Mucosa of stomach (tissue), 1 donor: ENCODE results near the gene GGTLC1.

Source experiments
- H3K27me3 ChIP-seq: one replicate; pipeline ENCODE4 v1.7.0; 2013; ENCODE audit warnings: mild to moderate bottlenecking, low read length; ENCODE audit not compliant: control insufficient read depth, insufficient read depth
- H3K36me3 ChIP-seq: one replicate; pipeline ENCODE4 v1.7.0; 2013; ENCODE audit warnings: low read length; ENCODE audit not compliant: control insufficient read depth, insufficient read depth
- H3K4me1 ChIP-seq: one replicate; pipeline ENCODE4 v1.7.0; 2013; ENCODE audit warnings: mild to moderate bottlenecking, low read length; ENCODE audit not compliant: control insufficient read depth, insufficient read depth
- H3K4me3 ChIP-seq: one replicate; pipeline ENCODE4 v1.7.0; 2013; ENCODE audit warnings: low read length
- H3K9ac ChIP-seq: one replicate; pipeline ENCODE4 v1.7.0; 2013; ENCODE audit warnings: mild to moderate bottlenecking, low read length, moderate library complexity
- H3K9me3 ChIP-seq: one replicate; pipeline ENCODE4 v1.7.0; 2013; ENCODE audit warnings: mild to moderate bottlenecking, low read length, moderate library complexity; ENCODE audit not compliant: control insufficient read depth
- donor health status: Pancreatic carcinoma.

The GGTLC1 gene

GRCh38 chr20:23988561-23988960, at the start of gene GGTLC1:
GGTLC1 (minus strand) TSS chr20:23988779; CDS start chr20:23986611, 2,168 bp downstream.
- H3K36me3 ChIP-seq: no peaks in the 10 kb centered on the region
- H3K9me3 ChIP-seq: no peaks in the 10 kb centered on the region
- no peak within 1 kb of the TSS for H3K9ac ChIP-seq
- H3K4me1 ChIP-seq: no peaks in the 10 kb centered on the region
- no peaks in the 10 kb centered on the region for H3K27me3 ChIP-seq
- no peak within 1 kb of the TSS for H3K4me3 ChIP-seq

GRCh38 chr20:24034820-24035219, 46.2 kb upstream of the GGTLC1 start:
- Histone ChIP-seq H3K9me3 (no peaks in the 10 kb centered on the region), H3K27me3 (no peaks in the 10 kb centered on the region), H3K4me1 (no peaks in the 10 kb centered on the region), H3K4me3 (no peak overlapping the region), H3K9ac (no peak overlapping the region), H3K36me3 (no peaks in the 10 kb centered on the region)

GRCh38 chr20:24033565-24033964, 45.0 kb upstream of the GGTLC1 start:
- Histone ChIP-seq H3K4me3 (no peak overlapping the region), H3K9me3 (no peaks in the 10 kb centered on the region), H3K9ac (no peak overlapping the region), H3K36me3 (no peaks in the 10 kb centered on the region), H3K27me3 (no peaks in the 10 kb centered on the region), H3K4me1 (no peaks in the 10 kb centered on the region)

- Histone ChIP-seq H3K27me3 (no peaks in the 10 kb centered on the region), H3K4me1 (no peaks in the 10 kb centered on the region), H3K4me3 (no peak overlapping the region), H3K9ac (no peak overlapping the region), H3K36me3 (no peaks in the 10 kb centered on the region), H3K9me3 (no peaks in the 10 kb centered on the region)
Measured at GRCh38 chr20:24033151-24033550, 44.6 kb upstream of the GGTLC1 start.

- Histone ChIP-seq H3K27me3 (no peaks in the 10 kb centered on the region), H3K9me3 (no peaks in the 10 kb centered on the region), H3K36me3 (no peaks in the 10 kb centered on the region), H3K4me3 (no peak overlapping the region), H3K4me1 (no peaks in the 10 kb centered on the region), H3K9ac (no peak overlapping the region)
Measured at GRCh38 chr20:24032400-24032898, 43.9 kb upstream of the GGTLC1 start.

- Histone ChIP-seq H3K9me3 (no peaks in the 10 kb centered on the region), H3K27me3 (no peaks in the 10 kb centered on the region), H3K4me1 (no peaks in the 10 kb centered on the region), H3K4me3 (no peak overlapping the region), H3K36me3 (no peaks in the 10 kb centered on the region), H3K9ac (no peak overlapping the region)
Measured at GRCh38 chr20:24027229-24027628, 38.6 kb upstream of the GGTLC1 start.

GRCh38 chr20:24022621-24023180, 34.1 kb upstream of the GGTLC1 start:
- no peaks in the 10 kb centered on the region for H3K27me3 ChIP-seq
- H3K4me3 ChIP-seq: no peak overlapping the region
- H3K36me3 ChIP-seq: no peaks in the 10 kb centered on the region
- H3K9me3 ChIP-seq: no peaks in the 10 kb centered on the region
- H3K9ac ChIP-seq: no peak overlapping the region
- H3K4me1 ChIP-seq: no peaks in the 10 kb centered on the region

GRCh38 chr20:24018796-24019195, 30.2 kb upstream of the GGTLC1 start:
- no peaks in the 10 kb centered on the region for H3K9me3 ChIP-seq
- H3K4me1 ChIP-seq: no peaks in the 10 kb centered on the region
- no peak overlapping the region for H3K9ac ChIP-seq
- H3K4me3 ChIP-seq: no peak overlapping the region
- H3K36me3 ChIP-seq: no peaks in the 10 kb centered on the region
- no peaks in the 10 kb centered on the region for H3K27me3 ChIP-seq

- Histone ChIP-seq H3K27me3 (no peaks in the 10 kb centered on the region), H3K9ac (no peak overlapping the region), H3K9me3 (no peaks in the 10 kb centered on the region), H3K36me3 (no peaks in the 10 kb centered on the region), H3K4me3 (no peak overlapping the region), H3K4me1 (no peaks in the 10 kb centered on the region)
Measured at GRCh38 chr20:24017458-24017755, 28.8 kb upstream of the GGTLC1 start.

- Histone ChIP-seq H3K27me3 (no peaks in the 10 kb centered on the region), H3K4me1 (no peaks in the 10 kb centered on the region), H3K9ac (no peak overlapping the region)
Measured at GRCh38 chr20:24016607-24017457, 28.3 kb upstream of the GGTLC1 start.

GRCh38 chr20:24013953-24014352, 25.4 kb upstream of the GGTLC1 start:
- H3K27me3 ChIP-seq: no peaks in the 10 kb centered on the region
- no peak overlapping the region for H3K9ac ChIP-seq
- H3K4me3 ChIP-seq: no peak overlapping the region
- no peaks in the 10 kb centered on the region for H3K4me1 ChIP-seq
- H3K9me3 ChIP-seq: no peaks in the 10 kb centered on the region
- H3K36me3 ChIP-seq: no peaks in the 10 kb centered on the region

More at GRCh38 chr20:24016607-24017457, 28.3 kb upstream of the GGTLC1 start:
- no peaks in the 10 kb centered on the region for H3K36me3 ChIP-seq
- no peaks in the 10 kb centered on the region for H3K9me3 ChIP-seq
- H3K4me3 ChIP-seq: no peak overlapping the region

- H3K4me3 ChIP-seq: no peak overlapping the region
- no peaks in the 10 kb centered on the region for H3K27me3 ChIP-seq
- H3K4me1 ChIP-seq: no peaks in the 10 kb centered on the region
- no peak overlapping the region for H3K9ac ChIP-seq
- H3K36me3 ChIP-seq: no peaks in the 10 kb centered on the region
- no peaks in the 10 kb centered on the region for H3K9me3 ChIP-seq
Measured at GRCh38 chr20:24011282-24011681, 22.7 kb upstream of the GGTLC1 start.
